HG03066 (cell line): ENCODE data around the gene MYADML2.
"Not testable (repeated sequence)": the region's sequence is repeated elsewhere in the genome, so short reads cannot be mapped to it uniquely, and the experiment has no call there.

Experiments
- ATAC-seq: cut with Tn5 transposase; IDR thresholded peaks from one replicate; pipeline ENCODE4 v1.9.1; 2021; ENCODE audit warnings: low read depth; ENCODE audit not compliant: unreplicated experiment

Gene MYADML2

DNA sequence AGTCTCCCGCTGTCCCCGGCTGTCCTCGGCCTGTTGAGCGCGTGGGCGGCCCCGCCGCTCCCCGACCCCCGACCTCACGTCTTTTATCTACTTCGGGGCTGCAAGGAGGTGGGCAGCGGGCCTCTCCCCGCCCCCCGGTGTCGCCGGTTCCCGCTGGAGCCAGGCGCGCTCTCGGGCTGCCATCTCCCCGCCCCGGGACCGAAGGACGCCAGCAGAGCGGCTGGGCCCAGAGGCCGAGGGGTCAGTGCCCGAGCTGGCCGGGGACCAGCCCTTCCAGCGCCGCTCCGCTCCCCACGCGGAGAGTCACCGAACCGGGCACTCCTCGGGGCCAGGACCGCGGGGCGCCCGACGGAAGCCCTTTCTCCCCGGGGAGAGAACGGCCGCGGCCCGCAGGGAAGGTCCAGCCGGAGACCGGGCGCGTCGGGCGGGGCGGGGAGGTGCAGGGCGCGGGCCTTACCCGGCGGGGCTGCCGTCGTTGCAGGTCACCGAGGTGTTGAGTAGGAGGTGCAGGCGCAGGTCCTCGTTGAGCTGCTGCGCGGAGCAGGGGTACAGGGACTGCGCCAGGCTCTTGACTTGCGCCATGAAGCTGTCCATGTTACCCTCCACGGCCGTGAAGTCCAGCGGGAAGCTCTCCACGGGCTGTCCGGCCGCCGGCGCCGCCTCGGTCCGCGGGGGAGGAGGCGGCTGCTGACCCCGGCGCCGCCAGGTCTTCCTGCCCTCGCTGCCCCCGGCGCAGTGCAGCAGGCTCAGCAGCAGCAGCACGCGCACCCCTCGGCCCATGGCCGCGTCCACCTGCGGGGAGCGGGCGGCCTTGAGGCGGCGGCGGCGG lies 13.3 kb upstream of the MYADML2 start:
- no peak for ATAC-seq

- ATAC-seq = no peak
Observed at GRCh38 chr17:81959362-81960129, 12.5 kb upstream of the MYADML2 start.

DNA sequence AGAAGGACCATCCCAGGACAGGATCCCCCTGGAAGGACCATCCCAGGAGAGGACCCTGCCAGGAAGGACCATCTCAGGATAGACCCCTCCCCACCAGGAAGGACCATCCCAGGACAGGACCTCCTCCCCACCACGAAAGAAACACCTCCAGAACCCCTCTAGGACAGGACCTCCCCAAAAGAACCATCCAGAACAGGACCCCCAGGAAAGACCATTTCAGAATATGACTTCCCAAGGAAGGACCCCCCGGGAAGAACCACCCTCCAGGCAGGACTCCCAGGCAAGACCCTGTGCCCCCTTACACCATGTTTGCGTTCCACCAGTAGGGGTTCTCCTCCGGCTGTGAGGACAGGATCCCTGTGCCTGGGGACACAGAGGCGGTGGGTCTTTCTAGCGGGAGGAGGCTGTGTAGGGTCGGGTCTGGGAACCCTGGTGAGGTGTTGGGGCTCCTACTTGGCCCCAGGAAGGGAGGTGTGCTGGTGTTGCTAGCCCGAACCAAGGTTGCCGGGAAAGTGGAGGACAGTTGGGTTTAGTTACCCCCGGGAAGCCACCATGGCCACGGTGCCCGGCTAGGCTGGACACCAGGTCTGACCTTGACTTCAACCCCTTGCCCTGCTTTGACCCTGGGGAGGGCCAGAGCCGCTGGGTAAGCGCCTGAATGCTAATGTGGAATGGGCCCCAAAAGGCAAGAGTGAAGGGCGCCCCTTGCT lies 11.8 kb upstream of the MYADML2 start:
- ATAC-seq = no peak

- no peak for ATAC-seq
Observed at GRCh38 chr17:81957691-81958432, 10.8 kb upstream of the MYADML2 start.

- ATAC-seq = no peak
Observed at GRCh38 chr17:81956607-81957589, 9.9 kb upstream of the MYADML2 start.

DNA sequence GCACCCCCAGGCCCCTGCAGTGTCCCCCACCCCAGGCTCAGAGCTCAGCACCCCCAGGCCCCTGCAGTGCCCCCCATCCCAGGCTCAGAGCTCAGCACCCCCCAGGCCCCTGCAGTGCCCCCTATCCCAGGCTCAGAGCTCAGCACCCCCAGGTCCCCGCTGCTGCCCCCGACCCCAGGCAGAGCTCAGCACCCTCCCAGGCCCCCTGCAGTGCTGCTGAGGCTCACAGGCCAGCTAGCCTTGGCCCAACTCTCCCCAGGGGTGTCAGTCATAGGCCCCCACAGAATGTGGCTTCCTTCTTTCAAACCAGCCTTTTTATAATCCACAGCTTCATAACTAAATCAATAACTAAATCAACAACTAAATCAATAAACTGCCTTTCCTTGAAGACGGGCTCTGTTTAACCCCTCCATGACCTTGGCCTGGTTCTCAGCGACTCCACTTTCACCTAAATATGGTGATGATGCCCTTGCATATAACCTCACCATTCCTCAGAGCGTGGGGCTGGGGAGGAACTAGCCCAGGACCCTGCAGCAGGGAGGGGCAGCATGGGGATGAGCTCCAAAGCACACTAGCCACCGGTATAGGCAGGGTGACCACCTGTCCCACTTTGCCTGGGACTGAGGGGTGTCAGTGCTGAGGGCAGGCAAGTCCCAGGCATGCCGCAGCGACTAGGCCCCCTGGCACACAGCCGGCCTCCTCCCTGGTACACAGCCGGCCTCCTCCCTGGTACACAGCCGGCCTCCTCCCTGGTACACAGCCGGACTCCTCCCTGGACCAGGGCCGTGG lies 8.9 kb upstream of the MYADML2 start:
- ATAC-seq = no peak

DNA sequence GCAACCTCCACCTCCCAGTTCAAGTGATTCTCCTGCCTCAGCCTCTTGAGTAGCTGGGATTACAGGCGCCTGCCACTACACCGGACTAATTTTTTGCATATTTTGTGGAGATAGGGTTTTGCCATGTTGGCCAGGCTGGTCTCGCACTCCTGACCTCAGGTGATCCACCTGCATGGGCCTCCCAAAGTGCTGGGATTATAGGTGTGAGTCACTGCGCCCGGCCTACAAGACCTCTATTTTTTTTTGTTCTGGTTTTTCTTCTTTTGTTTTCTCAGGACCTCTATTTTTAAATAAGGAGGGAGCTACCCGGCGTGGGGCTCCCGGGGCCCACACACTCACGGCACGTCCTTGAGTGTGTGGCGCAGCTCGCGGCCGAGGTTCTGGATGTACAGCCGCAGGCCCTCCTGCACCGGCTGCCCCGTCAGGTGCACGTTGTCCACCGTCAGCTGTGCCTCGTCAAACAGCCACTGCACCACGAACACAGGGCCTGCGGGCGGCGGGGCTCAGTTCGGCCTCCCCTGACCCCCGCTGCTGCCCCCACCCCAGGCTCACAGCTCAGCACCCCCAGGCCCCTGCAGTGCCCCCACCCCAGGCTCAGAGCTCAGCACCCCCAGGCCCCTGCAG lies 8.1 kb upstream of the MYADML2 start:
- ATAC-seq = no peak

DNA sequence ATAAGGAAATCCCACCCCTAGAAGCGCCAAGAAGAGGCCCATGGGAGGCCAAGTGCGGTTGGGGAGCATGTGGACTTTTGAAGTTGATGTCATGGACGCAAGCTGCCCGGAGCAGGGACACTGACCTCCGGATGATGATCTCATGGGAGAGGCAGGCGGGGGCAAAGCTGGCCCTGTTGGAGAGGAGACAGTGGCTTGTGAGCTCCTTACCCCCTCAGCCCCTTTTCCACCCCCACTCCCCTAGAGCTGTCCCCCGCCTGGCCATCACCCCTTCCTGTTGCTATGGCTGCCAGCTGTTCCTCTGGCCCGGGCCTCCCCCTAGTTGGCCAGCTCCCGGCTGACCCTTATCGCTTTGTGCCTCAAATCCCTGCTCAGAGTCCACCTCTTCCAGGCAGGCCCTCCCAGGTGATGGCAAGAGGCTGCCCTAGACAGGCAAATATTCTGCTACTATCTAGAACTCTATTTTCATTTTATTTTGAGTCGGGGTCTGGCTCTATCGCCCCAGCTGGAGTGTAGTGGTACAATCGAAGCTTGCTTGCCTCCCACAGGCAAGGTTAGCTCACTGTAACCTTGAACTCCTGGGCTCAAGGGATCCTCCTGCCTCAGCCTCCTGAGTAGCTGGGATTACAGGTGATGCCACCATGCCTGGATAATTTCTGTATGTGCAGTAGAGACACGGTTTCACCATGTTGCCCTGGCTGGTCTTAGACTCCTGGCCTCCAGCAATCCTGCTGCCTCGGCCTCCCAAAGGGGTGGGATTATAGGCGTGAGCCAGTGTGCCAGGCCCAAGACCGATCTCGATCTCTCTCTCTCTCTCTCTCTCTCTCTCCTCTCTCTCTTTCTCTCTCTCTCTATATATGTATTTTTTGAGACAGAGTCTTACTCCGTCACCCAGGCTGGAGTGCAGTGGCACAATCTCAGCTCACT lies 7.4 kb upstream of the MYADML2 start:
- no peak for ATAC-seq

DNA sequence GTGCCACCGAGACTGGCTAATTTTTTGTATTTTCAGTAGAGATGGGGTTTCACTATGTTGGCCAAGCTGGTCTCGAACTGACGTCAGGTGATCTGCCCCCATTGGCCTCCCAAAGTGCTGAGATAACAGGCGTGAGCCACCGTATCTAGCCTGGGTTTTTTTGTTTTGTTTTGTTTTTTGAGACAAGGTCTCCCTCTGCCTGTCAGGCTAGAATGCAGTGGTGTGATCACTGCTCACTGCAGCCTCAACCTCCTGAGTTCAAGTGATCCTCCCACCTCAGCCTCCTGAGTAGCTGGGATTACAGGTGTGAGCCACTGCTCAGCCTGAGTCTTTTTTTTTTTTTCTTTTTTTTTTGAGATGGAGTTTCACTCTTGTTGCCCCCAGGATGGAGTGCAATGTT lies 6.4 kb upstream of the MYADML2 start:
- ATAC-seq = not testable (repeated sequence)

DNA sequence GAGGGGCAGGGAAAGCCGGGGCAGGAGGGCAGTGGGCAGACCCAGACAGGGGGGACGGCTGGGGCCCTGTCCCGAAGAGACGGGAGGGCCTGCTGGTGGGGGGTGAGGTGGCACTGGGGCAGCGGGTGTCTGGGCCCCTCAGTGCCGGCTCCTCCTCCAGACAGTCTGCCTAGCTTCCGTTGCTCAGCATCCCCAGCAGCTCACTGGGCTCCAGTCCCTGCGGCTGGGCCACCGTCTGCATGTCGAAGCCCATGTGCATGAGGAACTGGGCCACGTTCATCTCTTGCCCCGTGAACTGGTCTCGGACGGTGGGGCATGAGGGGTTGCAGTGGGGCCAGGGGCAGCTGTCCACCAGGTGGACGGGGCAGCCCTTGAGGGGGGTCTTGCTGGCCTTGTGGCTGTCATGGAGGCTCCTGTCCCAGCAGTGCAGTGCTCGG lies 5.8 kb upstream of the MYADML2 start:
- ATAC-seq = no peak

GRCh38 chr17:81951785-81952684 lies 5.0 kb upstream of the MYADML2 start:
- no peak for ATAC-seq

GRCh38 chr17:81950501-81950900 lies 3.5 kb upstream of the MYADML2 start:
- no peak for ATAC-seq

GRCh38 chr17:81948635-81949378 lies 1.8 kb upstream of the MYADML2 start:
- ATAC-seq = no peak

DNA sequence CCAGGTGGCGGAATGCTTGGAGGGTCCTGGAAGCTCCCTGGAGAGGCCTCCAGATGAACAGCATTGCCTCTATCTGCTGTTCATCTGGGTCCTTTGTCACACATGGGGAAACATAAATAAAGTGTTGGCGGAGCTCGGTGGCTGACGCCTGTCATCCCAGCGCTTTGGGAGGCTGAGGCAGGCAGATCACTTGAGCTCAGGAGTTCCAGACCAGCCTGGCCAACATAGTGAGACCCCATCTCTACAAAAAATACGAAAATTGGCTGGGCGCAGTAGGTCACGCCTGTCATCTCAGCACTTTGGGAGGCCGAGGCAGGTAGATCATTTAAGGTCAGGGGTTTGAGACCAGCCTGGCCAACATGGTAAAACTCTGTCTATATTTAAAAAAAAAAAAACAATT lies 2.2 kb downstream of the MYADML2 start:
- ATAC-seq = no peak

- ATAC-seq = no peak
Observed at GRCh38 chr17:81942167-81942553, 4.9 kb downstream of the MYADML2 start.
